Bronchial epithelial cell (primary cell): ENCODE data around the gene SCAPER. TPM values are rescaled to one million over a fixed set of nuclear protein-coding genes. Genes with fewer than 3 reads are reported as not detected.

ENCODE experiments used
- DNase-seq: peaks from one replicate; pipeline ENCODE4 v3.0.0-alpha.2; 2010; ENCODE audit warnings: low read depth
- FAIRE-seq: peaks from 2 replicates; lab custom pipeline; 2011; peaks lifted over from hg19 to GRCh38; lab: Jason Lieb, UNC
- H3K27me3 ChIP-seq: 2 replicates; pipeline ENCODE4 v1.5.1; 2011; ENCODE audit warnings: low read length; ENCODE audit not compliant: control insufficient read depth, insufficient read depth
- H3K36me3 ChIP-seq: 2 replicates; pipeline ENCODE4 v1.5.1; 2011; ENCODE audit warnings: low read length; ENCODE audit not compliant: control insufficient read depth, insufficient read depth
- H3K4me3 ChIP-seq: 2 replicates; pipeline ENCODE4 v1.5.1; 2011; ENCODE audit warnings: mild to moderate bottlenecking, low read depth, low read length, control low read depth
- total RNA-seq: library from RNA; depleted of rRNA; stranded (reverse); fragments of >200 nt; gene quantifications from 2 replicates; pipeline ENCODE4 v1.2.1, GENCODE V29; 2014
- TF ChIP-seq, protein P1 (sequence below): IDR thresholded peaks from 2 replicates; pipeline ENCODE4 v1.5.1; 2011; ENCODE audit warnings: mild to moderate bottlenecking, moderate library complexity, low read length, control low read depth, inconsistent platforms; ENCODE audit not compliant: insufficient read depth, severe bottlenecking

The SCAPER gene
- total RNA-seq, 1 donor from 2014 or later, result 6.3 TPM

DNA sequence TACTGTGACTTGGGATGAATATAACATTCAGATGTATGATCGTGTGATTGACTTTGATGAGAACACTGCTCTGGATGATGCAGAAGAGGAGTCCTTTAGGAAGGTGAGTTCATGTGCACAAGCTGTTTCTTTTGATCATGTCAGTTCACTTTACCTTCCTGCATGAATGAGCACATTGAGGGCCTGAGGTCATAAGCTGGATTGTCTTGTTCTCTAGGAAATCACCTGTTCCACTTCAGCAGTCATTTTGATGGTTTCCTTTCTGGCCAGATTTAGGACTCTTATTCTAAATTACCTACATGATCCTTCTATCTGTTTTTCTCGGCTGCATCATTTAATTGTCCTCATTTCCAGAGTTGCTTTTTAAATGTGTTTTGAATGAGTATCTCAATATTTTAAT lies 30.5 kb upstream of the SCAPER start:
- H3K36me3 ChIP-seq, result peaks cover 5% of the 10 kb centered on the region
- FAIRE-seq, result no peak
- no peak for DNase-seq

GRCh38 chr15:76932135-76932966 lies 27.2 kb upstream of the SCAPER start:
- peak overlapping the region; percentile 75 for H3K4me3 ChIP-seq
- peaks cover 5% of the 10 kb centered on the region for H3K36me3 ChIP-seq
- no peak for FAIRE-seq
- DNase-seq, result no peak
- TF ChIP-seq, protein P1, sequence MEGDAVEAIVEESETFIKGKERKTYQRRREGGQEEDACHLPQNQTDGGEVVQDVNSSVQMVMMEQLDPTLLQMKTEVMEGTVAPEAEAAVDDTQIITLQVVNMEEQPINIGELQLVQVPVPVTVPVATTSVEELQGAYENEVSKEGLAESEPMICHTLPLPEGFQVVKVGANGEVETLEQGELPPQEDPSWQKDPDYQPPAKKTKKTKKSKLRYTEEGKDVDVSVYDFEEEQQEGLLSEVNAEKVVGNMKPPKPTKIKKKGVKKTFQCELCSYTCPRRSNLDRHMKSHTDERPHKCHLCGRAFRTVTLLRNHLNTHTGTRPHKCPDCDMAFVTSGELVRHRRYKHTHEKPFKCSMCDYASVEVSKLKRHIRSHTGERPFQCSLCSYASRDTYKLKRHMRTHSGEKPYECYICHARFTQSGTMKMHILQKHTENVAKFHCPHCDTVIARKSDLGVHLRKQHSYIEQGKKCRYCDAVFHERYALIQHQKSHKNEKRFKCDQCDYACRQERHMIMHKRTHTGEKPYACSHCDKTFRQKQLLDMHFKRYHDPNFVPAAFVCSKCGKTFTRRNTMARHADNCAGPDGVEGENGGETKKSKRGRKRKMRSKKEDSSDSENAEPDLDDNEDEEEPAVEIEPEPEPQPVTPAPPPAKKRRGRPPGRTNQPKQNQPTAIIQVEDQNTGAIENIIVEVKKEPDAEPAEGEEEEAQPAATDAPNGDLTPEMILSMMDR, result no peak
- no peaks in the 10 kb centered on the region for H3K27me3 ChIP-seq

More for the DNA sequence above, 30.5 kb upstream of the SCAPER start:
- H3K4me3 ChIP-seq, result no peak overlapping the region
- no peaks in the 10 kb centered on the region for H3K27me3 ChIP-seq
- TF ChIP-seq, protein P1, result no peak

- FAIRE-seq (no peak), DNase-seq (peak; percentile 83)
- Histone ChIP-seq H3K27me3 (no peaks in the 10 kb centered on the region), H3K4me3 (peak within 1 kb of the TSS; percentile 75), H3K36me3 (peaks cover 5% of the 10 kb centered on the region)
- TF ChIP-seq, protein P1, result no peak
Measured at GRCh38 chr15:76931397-76932134, 26.4 kb upstream of the SCAPER start, which contains the start of gene RCN2. RCN2 (plus strand) TSS chr15:76931749; CDS start chr15:76931842, 93 bp downstream.

- no peak for FAIRE-seq
- no peaks in the 10 kb centered on the region for H3K27me3 ChIP-seq
- TF ChIP-seq, protein P1, result no peak
Measured at GRCh38 chr15:76930831-76931396, 25.8 kb upstream of the SCAPER start.

DNA sequence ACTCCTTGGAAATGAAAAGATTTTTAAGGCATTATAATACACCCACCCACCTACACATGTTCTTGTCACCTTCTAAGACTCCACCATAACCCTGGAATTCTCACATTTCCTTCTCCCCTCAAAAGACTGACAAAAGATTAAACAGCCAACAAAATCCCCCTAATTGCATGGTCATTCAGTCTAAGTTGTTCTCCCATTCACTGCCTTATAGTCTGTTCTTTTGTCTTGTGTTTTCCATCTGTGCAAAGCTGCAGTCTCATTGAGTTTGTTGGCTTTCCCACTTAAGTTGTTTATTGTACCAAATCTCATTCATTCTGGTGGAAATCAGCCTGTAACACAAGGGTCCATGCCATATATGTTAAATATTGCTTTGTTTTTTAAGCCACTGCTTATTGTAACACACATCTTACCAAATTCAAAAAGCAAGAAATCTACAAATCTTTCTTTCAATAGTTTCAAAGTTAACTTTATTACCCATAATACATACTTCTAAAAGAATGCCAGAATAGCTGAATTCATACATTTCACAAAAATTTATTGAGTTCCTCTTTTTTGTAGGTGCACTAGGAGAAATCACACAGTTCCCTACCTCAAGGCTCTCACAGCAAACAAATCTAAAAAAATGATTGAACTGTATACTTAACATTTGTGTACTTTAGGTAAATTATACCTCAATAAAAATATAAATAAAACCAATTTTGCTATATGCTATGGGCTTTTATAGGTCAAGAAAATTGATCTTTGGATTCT lies 24.0 kb upstream of the SCAPER start:
- H3K36me3 ChIP-seq, result no peaks in the 10 kb centered on the region
- no peak for DNase-seq
- no peaks in the 10 kb centered on the region for H3K27me3 ChIP-seq
- TF ChIP-seq, protein P1, result no peak
- H3K4me3 ChIP-seq, result no peak overlapping the region
- no peak for FAIRE-seq

More at GRCh38 chr15:76930831-76931396, 25.8 kb upstream of the SCAPER start:
- no peak for DNase-seq
- peak overlapping the region; percentile 75 for H3K4me3 ChIP-seq
- peaks cover 3% of the 10 kb centered on the region for H3K36me3 ChIP-seq
